ENCODE data around the gene UTY.
"Not testable (repeated sequence)": the region's sequence is repeated elsewhere in the genome, so short reads cannot be mapped to it uniquely, and the experiment has no call there.

The UTY gene

DNA sequence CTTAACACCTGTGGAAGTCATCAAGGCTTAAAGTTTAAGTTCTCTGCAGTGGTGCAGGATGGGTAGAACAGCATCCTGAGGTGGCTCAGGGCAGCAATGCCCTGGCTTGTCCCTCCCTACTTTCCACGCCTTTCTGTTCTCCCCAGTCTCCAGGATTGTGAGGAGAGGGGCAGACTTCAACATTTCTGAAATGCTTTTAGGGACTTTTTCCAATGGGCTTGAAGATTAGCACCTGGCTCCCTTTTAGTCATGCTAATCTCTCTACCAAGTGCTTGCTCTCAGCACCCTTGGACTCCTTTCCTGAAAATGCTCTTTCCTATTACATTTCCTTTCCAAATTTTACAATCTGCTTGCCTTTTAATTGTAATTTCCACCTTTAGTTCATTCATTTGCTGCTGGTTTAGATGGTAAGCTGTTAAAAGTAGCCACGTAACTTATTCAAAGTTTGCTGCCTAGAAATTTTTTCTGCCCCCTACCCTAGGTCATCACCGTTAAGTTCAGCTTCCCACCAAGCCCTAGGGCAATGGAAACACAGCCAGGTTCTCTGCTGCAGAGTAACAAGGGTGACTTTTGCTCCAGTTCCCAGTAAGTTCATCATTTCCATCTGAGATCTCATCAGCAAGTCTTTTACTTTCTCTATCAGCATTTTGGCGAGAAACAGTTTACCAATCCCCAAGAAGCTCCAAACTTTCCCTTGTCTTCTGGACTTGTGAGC, 183.5 kb downstream of the UTY start:
- DNase-seq = no peak

DNA sequence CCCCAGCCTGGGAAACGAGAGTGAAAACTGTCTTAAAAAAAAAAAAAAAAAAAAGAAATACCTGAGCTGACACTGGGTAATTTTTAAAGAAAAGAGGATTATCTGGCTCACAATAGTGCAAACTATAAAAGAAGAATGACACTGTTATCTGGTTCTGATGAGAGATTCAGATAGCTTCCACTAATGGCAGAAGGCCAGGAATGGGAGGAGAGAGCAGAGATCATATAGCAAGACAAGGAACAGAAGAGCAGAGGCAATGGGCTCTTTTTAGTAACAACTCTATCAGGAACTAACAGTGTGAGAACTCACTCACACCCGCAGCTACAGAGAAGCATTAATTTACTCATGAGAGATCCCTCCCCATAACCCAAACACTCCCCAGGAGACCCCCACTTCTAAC, 184.8 kb downstream of the UTY start:
- peak; percentile 52 for DNase-seq

DNA sequence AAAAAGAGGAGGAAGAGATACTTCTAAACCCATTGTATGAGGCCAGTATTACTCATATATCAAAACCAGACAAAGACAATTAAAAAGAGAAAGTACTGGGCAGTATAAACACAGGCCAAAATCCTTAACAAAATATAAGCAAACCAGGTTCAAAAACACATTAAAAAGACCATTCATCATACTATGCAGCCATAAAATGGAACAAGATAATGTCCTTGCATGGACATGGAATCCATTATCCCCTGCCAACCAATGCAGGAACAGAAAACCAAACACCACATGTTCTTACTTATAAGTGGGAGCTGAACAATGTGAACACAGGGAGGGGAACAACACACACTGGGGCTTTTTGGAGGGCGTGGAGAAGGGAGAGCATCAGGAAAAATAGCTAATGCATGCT, 188.6 kb downstream of the UTY start:
- DNase-seq = no peak

DNA sequence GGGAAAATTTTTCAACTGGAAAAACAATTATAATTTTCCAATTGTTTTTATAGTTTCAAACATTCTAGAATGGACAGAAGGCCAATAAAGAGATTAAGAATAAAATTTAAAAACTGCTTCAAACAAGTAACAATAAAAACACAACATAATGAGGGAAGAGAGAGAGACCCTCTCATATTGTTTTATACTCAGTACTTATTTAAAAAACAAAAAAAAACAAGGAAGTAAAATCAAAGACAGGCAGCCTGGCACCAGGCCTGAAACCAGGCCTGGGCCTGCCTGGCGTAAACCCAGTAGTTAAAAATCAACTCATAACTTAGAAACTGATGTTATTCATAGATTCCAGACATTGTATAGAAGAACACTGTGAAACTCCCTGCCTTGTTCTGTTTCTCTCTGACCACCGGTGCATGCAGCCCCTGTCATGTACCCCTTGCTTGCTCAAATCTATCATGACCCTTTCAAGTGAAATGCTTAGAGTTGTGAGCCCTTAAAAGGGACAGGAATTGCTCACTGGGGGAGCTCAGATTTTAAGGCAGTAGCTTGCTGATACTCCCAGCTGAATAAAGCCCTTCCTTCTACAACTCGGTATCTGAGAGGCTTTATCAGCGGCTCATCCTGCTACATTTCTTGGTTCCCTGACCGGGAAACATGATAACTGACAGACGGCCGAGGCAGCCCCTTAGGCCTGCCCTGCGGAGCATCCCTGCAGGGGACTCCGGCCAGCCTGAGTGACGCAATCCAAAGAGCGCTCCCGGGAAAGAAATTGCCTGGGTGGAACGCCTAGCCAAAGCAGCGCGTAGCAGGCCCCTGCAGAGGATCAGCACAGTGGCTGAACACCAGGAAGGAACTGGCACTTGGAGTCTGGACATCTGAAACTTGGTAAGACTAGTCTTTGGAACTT, 197.4 kb downstream of the UTY start:
- not testable (repeated sequence) for DNase-seq

DNA sequence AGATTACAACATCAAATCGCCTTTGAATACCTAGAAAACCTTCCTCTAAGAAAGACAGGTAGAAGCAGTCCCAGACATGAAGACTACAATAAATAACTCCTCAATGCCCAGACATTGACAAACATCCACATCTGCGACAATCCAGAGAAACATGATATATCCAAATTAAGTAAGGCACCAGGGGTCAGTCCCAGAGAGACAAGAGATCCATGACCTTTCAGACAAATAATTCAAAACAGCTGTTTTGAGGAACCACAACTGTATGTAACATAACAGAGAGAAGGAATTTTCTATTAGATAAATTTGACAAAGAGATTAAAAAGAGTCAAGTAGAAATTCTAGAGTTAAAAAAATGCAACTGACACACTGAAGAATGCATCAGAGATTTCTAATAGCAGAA, 200.3 kb downstream of the UTY start:
- no peak for DNase-seq

DNA sequence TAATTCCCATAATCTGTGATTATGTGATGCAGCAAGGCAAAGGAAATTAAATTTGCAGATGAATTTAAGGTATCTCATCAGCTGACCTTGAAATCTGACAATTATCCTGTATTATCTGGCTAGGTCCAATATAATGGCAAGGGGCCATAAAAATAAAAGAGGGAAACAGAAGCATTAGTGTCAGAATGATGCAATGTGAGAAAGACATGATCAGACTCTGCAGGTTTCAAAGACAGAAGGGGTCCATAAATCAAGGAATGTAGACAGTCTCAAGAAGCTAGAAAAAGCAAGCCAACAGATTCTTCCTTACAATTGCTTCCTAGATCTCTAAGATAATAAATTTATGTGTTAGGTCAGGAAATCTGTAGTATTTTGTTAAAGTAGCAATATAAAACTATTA, 208.1 kb downstream of the UTY start:
- DNase-seq = no peak

DNA sequence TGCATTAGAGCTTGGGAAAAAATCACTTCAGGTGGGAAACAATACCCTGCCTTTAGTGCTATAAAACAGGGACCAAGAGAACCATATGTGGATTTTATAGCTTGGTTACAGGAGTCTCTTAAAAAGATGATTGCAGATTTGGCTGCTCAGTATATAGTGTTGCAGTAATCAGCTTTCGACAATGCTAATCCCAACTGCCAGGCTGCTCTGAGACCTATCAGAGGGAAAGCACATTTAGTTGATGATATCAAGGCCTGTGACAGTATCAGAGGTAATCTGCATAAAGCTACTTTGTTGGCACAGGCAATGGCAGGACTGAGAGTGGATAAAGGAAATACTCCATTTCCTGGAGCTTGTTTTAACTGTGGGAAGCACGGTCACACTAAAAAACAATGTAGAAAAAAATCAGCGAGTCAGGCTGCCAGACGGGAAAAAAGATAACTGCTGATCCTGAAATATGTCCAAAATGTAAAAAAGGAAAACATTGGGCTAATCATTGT, 225.8 kb downstream of the UTY start:
- peak; percentile 50 for DNase-seq

DNA sequence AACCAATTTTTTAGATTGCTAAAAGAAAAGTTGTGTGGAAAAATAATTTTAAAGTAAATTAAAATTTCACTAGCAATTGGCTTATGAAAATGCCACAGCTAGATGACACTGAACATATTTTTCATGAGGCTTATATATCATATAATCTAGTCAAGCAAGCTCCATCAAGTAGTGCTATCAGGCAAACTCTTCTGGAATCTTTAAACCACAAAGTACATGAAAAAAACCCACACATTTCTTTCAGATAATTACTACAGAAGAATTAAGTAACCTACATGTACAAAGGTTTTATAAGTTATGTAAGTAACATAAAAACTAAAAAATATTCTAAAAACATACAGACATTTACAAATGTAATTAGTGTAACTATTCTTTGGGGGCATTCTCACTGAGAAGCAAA, 229.4 kb downstream of the UTY start:
- peak; percentile 70 for DNase-seq

DNA sequence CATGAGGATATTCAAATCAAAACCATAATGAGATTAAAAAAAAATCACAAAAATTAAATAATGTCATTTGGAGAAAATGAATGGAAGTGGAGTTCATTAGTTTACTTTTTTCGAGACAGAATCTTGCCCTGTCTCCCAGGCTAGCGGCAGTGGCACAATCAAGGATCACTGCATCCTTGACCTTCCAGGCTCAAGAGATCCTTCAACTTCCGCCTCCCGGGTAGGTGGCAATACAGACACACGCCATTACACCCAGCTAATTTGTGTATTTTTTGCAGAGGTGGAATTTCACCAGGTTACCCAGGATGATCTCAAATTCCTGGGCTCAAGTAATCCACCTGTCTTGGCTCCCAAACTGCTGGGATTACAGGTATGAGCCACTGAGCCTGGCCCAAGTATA, 236.1 kb downstream of the UTY start:
- no peak for DNase-seq

DNA sequence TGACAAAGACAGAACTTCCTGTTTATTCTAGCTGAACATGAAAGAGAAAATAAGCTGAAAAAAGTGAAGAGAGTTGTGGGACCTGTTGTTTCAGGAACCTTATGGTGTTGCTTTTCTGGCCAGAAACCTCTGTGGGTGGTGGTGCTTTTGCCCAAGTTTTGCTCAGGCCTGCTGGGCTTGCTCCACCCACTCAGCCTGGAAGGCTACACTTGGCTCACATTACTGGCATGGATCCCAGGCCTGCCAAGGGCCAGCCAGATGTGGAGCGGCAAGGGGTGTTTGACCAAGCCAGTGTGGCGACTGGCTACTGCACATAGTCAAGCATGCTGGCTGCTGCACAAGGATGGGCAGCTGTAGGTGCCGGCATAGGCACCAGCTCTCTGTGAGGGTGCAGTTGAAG, 245.9 kb downstream of the UTY start:
- DNase-seq = peak; percentile 61

DNA sequence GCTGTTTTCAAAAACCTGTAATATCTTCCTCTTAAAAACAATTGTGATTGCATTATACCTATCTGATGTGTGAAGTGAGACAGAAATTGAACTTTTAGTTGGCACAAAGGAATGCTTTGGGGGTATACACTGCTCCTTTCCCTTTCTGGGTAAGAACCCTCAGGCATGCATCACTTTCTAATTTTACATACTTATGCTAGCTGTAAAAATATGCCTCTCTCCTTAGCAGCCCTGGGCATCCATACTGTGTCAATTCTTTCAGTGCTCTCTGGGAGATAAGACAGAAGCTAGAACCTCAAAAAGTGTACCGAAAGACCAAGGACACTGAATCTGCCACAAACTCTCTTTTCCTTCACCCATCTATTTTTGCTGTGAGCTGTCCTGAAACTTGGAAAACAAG, 246.7 kb downstream of the UTY start:
- no peak for DNase-seq

DNA sequence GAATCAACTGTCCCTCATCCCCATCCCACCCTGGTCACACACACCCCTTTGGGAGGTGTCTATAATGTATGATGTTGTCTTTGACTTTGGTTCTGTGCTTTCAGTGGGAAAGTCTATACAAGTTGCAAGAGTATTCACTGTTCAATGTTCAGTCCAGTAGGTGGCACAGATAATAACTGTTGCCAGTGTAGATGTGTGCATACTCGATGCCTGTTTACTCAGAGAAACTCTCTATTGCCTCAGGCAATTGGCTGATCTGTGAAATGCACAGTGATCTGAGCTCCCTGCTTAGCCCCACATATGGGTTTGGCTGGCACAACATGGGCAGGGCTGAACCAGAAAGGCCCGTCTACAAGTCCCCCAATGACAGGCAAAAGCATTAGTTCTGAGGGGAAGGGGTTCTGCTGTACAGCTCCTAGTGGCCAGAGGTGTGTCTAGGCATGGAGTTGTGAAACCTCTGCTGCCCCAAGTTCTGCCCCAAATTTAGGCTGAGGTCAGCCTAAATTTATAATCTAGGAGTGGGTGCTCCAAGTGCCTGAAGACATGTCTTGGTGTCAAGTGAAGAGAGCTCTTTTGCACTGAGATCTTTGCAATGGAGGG, 252.4 kb downstream of the UTY start:
- DNase-seq = peak; percentile 12

DNA sequence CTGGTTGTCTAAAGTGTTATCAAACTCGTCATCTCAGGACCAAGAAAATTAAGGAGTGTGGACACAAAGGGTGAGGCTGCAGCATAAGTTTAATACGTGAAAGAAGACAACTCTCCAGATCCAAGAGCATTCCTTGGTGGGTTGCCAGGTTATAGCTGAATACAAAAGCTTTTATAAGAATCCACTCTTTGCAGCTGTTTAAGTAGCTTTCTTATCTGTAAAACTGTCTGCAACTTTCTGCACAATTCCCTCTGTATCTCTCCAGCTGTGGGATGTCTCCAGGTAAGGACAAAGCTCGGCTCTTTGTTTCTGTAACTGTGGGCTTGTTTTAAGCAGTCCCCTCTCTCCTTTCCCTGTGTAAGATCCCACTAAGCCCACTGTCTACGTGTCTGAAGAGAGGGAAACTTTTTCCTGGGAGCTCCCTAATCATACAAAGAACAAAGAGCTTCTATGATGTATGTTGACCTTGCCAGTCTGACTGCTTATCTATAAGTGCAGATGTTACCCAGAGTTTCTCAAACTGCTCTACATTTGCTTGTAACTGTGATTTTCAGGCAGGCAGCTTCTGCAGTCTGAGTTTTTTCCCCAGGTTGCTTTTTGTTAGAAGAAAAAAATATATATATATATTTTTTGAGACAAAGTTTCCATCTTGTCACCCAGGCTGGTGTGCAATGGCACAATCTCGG, 268.7 kb downstream of the UTY start:
- DNase-seq = peak; percentile 67

DNA sequence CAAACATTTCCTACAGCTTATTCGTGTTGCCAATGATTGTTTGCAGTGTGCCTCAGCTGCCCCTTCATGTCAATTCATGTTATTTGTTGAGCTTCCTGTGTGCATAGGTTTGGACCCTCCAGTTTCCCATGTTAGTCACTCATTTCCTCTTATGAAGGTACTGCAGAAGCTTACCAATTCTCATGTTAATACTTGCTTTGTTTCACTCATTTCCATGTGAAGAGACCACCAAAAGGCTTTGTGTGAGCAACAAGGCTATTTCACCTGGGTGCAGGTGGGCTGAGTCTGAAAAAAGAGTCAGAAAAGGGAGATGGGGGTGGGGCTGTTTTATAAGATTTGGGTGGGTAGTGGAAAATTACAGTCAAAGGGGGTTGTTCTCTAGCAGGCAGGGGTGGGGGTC, 274.6 kb downstream of the UTY start:
- no peak for DNase-seq
